GM20431 (cell line): ENCODE data around the gene GGACT.

Experiments
- in situ Hi-C: fragments of 300-500 bp; cut with MseI, MboI; formaldehyde crosslinking; loops from one replicate; pipeline ENCODE4 v1.15.0; 2020; ENCODE audit warnings: low sequenced_read_pairs; ENCODE audit not compliant: unreplicated experiment

Gene GGACT

DNA sequence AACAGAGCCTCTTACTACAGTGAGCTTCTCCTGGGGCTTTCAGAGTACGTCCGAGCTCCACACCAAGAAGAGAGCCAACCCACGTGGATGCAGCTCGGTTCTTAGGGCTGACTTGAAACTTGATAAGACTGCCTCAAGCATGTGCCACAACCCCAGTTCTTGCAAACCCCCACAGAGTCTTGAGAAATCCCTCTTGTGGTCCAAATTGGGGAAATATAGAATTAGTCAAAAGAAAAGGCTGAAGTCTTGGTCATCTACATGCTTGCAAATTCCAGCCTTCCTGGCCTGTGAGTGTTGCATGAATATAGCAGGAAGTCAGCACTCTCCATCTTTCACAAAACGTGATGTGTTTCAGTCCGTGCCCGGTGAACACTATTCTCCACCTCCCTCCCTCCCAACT lies 95.2 kb downstream of the GGACT start:
- in situ Hi-C loops = no loop called here

DNA sequence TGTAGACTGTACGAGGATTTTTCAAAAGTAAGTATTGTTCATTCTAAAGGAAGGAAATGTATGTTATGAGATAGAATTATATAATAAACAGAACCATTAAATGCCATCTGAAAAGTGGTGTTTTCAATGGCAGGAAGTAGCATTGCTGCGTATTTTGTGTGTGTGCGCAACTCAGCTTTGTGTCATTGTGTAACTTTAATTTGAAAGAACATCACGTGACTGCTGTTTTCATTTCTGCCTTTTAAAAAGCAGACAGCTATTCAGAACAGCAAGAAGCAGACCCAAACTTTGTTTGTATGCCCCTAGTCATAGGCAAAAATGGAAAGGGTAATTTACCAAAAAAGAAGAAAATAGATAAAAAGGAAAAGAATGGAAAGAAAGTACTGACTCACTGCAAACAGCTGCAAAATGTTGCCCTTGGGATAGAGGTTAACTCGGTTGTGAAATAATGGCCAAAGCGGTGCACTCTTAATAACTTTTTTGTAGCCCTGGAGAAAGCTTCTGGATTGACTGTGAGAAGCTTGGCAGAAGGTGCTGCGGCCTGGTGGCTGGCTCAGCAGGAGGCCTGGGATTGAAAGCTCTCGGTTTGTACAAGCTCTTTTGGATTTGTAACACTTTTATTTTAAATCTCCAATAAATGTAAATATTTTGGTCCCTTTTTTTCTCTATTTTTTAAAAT lies 97.3 kb downstream of the GGACT start:
- in situ Hi-C loops = no loop called here

DNA sequence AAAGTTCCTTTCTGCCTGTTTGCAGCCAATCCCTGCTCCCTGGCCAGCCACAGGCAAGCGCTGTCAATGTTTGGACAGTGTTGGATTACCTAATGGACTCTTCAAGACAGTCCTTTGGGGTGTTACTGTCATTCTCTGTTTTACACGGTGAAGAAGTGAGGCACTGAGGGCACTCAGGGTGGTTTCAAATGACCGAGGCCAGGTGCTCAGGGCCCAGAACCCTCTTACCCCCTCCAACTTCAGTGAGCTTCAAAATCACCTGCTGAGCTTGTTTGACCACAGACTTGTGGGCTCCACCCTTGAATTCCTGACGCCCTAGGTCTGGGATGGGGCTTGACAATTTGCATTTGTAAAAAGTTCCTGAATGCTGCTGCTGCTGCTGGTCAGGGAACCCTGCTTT lies 97.9 kb downstream of the GGACT start:
- in situ Hi-C loops = no loop called here

DNA sequence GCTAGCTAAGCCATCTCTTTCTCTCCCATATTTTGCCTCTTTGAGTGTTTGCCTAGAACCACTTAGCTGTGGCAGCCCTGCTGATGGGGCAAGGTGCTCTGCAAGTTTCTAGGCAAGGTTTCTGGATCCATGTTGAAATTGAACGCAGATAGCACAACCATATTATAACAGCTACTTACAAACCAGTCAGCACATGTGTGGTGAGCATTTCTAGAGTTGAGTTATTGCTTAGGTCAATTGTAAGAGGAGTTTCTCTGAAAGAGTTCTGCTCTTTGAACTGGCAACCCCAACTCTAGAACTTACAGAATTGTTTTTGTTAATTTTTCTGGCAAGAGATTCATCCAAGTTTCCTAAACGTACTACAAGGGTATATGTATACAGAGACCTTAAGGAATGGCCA lies 103.3 kb downstream of the GGACT start:
- in situ Hi-C loops = no loop called here

DNA sequence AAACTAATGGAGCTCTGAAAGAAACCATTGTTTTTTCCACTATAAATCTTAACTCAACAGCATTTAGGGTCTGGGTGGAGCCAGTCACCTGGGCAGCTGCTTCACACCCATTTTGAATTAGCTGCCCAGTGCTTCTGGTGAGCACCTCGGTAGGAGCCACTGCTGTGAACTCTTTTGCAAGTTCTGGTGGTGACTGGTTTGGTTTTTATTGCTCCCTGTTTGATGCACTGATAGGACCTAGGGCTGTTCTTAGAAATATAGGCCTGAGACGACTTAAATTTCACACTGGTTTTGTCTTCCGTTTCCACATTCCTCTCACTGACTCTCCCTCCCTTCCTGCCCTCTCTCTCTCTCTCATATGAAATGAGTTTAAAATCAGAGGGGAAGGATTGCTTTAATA lies 103.9 kb downstream of the GGACT start:
- in situ Hi-C loops = no loop called here

DNA sequence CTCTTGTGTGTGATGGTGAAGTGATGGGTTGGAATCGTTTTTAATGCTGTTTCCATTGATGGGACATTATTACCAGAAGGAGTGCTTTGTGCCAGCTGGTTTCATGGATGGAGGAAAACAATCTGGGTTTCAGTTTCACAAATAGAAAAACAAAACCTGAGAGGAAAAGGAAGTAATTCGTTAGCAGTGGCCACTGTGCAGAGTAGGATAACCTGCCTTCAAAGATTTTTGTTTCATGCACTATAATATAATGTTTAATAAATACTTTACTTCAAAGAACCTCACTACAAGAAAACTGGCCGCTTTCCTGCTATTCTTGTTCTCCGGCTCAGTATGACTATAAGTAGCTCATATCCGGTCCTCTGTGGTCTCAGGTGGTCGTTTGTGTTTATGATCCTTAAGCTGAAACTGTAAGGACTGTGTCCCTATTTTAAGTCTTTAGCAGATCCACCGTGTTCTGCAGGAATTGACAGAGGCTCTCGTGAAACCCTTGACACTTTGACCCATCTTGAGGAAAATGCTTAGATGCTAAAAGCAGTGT lies 104.7 kb downstream of the GGACT start:
- in situ Hi-C loops = no loop called here

DNA sequence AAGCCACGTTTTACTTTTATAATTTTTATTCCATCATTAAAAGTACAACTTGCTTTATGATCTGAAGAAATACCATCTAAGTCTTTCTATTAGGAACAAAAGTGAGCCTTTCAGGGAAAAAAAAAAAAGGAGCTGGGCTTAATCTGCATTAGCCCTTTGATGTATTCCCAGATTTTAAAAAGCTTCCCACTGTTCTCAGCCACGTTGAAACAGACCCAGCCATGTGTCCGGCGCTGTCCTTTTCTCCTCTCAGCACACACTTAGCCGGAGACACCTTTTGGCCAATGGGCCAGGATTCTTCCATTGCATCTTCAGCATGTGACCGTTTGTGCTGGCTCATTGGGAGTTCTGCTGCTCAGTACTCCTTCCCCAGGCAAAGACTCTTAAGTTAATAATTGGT lies 105.5 kb downstream of the GGACT start:
- in situ Hi-C loops = no loop called here

DNA sequence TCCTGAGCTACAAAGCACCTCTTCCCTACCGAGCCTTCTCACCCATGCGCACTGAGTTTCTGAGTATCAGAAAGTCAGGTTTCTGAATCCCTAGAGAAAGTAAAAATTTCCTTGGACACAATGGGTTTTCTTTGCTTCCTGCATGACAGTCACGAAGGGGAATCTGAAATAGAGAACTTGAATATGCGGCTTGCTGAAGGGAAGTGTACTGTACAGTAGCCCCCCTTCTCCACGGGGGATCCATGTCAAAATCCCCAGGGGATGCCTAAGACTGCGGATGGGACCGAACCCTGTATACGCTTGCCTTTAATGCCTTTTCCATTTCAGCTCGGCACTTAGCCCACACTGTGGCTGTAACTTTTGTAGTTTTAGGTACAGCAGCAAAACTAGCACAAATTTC lies 107.9 kb downstream of the GGACT start:
- in situ Hi-C loops = no loop called here
